Ishikawa (cell line): ENCODE results near the gene MRGPRF.

Experiments used
- FOXM1 ChIP-seq: IDR thresholded peaks from 2 replicates; pipeline ENCODE4 v1.6.1; 2012; ENCODE audit warnings: low read depth, borderline replicate concordance
- REST ChIP-seq: IDR thresholded peaks from 2 replicates; pipeline ENCODE4 v1.6.1; 2012; ENCODE audit warnings: low read depth, mild to moderate bottlenecking
- TCF12 ChIP-seq: IDR thresholded peaks from 2 replicates; pipeline ENCODE4 v1.6.1; 2012; ENCODE audit warnings: low read depth

GRCh38 chr11:68962527-68963250, 50.4 kb downstream of the MRGPRF start:
- TF ChIP-seq FOXM1 = no peak
- no peak for TF ChIP-seq REST
- TF ChIP-seq TCF12 = no peak
